Cardiac fibroblast (primary cell): ENCODE measurements around the gene NOS1AP.

Experiments used
- DNase-seq, 2 donors: peaks; one replicate each; pipeline versions ENCODE4 v3.0.0 to v3.0.0-alpha.2; 2010; ENCODE audit warnings: low read depth in 2 of 2
- H3K4me3 ChIP-seq, 2 donors: replicated peaks in 1 of 2; 1 replicate in 1 of 2; 2 replicates in 1 of 2; pipeline ENCODE4 v1.5.1; 2011; ENCODE audit warnings: low read depth in 2 of 2, low read length in 2 of 2, mild to moderate bottlenecking in 2 of 2, moderate library complexity in 1 of 2
- TF ChIP-seq, protein P1 (sequence below): IDR thresholded peaks from one replicate; pipeline ENCODE4 v1.5.1; 2011; ENCODE audit warnings: low read depth, mild to moderate bottlenecking, low read length, inconsistent platforms

NOS1AP gene

DNA sequence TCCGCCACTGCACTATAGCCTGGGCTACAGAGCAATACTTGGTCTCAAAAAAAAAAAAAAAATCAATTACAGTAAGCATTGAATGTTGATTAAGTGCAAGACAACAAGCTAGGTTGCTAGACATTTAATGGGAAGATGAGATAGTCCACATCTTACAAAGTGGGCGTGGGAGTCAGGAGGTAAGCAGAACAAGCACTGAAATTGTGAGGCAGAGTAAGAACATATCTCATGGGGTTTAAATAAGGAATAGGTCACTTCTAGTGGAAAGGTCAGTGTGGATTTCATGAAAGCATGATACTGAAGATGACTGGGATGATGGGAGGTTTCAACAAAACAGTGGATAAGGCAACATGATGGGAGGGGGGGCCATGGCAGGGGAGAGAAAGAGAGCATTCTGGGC lies 44.0 kb upstream of the NOS1AP start:
- TF ChIP-seq, protein P1, sequence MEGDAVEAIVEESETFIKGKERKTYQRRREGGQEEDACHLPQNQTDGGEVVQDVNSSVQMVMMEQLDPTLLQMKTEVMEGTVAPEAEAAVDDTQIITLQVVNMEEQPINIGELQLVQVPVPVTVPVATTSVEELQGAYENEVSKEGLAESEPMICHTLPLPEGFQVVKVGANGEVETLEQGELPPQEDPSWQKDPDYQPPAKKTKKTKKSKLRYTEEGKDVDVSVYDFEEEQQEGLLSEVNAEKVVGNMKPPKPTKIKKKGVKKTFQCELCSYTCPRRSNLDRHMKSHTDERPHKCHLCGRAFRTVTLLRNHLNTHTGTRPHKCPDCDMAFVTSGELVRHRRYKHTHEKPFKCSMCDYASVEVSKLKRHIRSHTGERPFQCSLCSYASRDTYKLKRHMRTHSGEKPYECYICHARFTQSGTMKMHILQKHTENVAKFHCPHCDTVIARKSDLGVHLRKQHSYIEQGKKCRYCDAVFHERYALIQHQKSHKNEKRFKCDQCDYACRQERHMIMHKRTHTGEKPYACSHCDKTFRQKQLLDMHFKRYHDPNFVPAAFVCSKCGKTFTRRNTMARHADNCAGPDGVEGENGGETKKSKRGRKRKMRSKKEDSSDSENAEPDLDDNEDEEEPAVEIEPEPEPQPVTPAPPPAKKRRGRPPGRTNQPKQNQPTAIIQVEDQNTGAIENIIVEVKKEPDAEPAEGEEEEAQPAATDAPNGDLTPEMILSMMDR: no peak
- DNase-seq: no peak
- no peak overlapping the region for H3K4me3 ChIP-seq

- DNase-seq: peak; percentile 39 to 82
- H3K4me3 ChIP-seq: no peak overlapping the region
- TF ChIP-seq, protein P1: no peak
Observed at GRCh38 chr1:162026881-162027280, 42.6 kb upstream of the NOS1AP start.

DNA sequence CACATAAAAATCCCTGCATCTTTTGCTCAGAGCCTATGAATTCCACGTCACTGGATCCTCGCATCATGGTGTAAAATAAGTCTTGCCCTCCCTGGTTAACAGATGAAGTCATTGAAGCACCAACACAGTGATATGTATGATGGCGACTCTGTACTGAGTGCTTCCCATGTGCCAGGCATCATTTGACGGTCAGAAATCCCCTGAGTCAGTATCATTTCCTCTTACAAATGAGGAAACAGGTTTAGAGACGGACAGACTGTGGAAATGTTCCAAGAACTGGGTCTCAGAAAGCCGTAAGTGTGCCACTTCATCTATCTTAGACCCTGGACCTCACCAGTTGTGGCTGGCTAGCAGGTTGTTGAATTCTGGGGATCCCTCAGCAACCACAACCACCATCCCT lies 40.8 kb upstream of the NOS1AP start:
- TF ChIP-seq, protein P1: no peak
- H3K4me3 ChIP-seq: no peak overlapping the region
- no peak for DNase-seq

DNA sequence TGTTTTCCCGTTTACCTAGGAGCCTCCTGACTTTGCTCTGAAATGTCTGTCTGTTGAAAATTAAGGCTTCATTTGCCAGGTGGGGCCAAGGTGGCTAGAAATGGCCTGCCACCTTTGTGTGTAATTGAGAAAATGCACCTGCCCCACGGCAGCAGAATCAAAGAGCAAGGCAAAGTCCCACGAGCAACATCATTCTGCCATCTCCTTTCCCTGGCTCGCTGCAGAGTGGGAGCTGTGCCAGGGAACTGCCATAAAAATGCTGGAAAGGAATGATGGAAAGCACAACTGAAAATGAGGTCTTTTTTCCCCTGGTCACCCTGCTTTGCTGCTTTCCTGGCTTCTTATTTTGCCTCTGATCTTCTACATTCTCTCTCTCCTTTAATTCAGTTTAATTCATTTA lies 40.3 kb upstream of the NOS1AP start:
- DNase-seq: no peak
- H3K4me3 ChIP-seq: no peak overlapping the region
- TF ChIP-seq, protein P1: no peak

GRCh38 chr1:162030759-162031280 lies 38.7 kb upstream of the NOS1AP start:
- no peak overlapping the region for H3K4me3 ChIP-seq
- TF ChIP-seq, protein P1: no peak
- no peak for DNase-seq

DNA sequence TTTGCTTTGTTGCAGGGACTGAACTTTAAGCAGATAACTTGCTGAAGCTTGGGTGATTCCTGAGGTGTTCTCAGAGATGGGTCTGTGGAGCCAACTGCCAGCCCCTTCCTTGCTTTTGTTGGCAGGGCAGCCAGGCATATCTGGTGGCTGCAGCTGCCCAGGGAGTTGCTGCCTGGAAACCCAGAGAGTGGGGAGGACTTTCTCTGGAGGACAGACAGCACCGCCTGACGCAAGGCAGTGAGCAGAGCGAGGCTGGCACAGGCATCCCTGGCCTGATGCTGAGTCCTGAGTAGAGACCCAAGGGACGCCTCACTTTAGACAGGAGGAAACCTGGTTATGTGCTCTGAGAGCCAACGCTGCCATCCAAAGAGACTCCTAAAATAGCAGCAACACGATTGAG lies 36.1 kb upstream of the NOS1AP start:
- no peak overlapping the region for H3K4me3 ChIP-seq
- DNase-seq: no peak
- TF ChIP-seq, protein P1: no peak

DNA sequence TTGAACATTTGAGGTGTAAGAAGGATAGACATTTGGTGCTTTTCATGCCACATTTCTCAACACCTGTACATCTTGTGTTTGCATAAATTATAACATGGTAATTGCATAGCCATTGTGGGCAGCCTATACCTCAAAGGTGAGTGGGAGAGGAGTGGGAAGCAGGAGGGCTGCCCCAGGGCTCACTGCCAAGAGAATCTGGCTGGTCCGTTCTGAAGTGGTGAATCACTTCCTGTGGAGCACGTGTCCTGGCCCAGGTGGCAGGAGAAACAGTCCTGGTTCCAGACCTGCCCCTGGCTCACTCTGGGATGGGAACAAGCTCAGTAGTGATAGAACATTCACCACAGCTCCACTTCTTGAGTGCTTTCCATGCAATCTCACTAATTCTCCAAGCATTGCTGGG lies 34.2 kb upstream of the NOS1AP start:
- DNase-seq: peak in 1 of 2 donors; percentile 31
- TF ChIP-seq, protein P1: no peak

More for the DNA sequence above, 34.2 kb upstream of the NOS1AP start:
- H3K4me3 ChIP-seq: no peak overlapping the region
